Esophagus mucosa (tissue), 1 donor: ENCODE data around the gene ADGRF1. TPM values are rescaled to one million over a fixed set of nuclear protein-coding genes. Genes with fewer than 3 reads are reported as not detected.
"Not testable (repeated sequence)": the region's sequence is repeated elsewhere in the genome, so short reads cannot be mapped to it uniquely, and the experiment has no call there.

Experiments
- ATAC-seq: fragments of 200-7000 bp; cut with Tn5 transposase; one replicate; pipeline ENCODE4 v1.9.1; 2020
- total RNA-seq: library from RNA; stranded (reverse); gene quantifications from one replicate; pipeline ENCODE4 v1.2.4, GENCODE V29; 2023
- donor health status: DM: yes; HTN: yes; CAD: no.

The ADGRF1 gene
- total RNA-seq: 32.8 TPM

DNA sequence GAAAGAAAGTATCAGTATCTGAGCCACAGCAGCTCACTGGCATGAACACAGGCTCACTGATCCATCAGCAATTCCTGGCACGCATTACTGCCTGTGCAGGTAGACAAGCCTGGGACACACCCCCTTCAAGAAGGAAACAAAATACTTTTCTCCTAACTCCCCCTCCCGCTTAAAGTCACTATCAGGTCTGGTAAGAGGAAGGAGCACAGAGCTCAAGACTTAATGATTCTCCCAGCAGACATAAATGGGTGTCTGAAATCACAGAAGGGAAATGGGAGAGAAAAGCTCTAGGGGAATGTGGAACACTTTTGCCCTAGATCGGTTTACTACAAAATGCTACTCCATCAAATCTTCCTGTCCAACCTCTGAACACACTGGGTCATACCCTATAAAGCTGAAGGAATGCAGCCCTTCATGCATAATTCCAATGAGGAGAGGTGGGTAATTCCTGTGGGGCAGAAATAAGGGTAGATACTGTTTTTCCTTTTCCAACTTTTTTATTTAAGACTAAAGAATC is at the start of gene ADGRF1:
TSS of gene ADGRF1 (minus strand) at position 58 of the 517 bp plus-strand sequence. CDS start 13,271 bp downstream, outside the sequence.
- peak; percentile 91 for ATAC-seq

DNA sequence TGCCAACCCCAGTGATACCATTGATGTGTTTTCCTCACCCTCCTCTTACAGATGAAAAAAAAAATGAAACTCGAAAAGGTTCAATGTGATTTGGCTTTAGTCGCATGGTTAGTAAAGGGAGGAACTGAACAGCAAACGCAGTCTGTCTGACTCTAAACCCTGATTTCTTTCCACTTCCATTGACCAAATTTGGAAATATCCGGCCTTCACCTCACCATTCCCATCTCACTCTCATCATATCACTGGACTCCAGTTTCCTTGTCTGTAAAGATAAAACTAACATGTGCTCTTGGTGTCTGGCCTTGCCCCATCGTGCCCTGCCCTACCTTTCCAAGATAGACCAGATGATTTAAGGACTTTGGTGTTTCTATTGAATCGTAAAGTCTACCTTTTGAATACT is 48.7 kb upstream of the ADGRF1 start:
- no peak for ATAC-seq

DNA sequence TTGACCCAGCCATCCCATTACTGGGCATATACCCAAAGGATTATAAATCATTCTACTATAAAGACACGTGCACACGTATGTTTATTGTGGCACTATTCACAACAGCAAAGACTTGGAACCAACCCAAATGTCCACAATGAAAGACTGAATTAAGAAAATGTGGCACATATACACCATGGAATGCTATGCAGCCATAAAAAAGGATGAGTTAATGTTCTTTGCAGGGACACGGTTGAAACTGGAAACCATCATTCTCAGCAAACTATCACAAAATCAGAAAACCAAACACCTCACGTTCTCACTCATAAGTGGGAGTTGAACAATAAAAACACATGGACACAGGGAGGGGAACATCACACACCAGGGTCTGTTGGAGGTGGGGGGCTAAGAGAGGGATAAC is 47.3 kb upstream of the ADGRF1 start:
- not testable (repeated sequence) for ATAC-seq

DNA sequence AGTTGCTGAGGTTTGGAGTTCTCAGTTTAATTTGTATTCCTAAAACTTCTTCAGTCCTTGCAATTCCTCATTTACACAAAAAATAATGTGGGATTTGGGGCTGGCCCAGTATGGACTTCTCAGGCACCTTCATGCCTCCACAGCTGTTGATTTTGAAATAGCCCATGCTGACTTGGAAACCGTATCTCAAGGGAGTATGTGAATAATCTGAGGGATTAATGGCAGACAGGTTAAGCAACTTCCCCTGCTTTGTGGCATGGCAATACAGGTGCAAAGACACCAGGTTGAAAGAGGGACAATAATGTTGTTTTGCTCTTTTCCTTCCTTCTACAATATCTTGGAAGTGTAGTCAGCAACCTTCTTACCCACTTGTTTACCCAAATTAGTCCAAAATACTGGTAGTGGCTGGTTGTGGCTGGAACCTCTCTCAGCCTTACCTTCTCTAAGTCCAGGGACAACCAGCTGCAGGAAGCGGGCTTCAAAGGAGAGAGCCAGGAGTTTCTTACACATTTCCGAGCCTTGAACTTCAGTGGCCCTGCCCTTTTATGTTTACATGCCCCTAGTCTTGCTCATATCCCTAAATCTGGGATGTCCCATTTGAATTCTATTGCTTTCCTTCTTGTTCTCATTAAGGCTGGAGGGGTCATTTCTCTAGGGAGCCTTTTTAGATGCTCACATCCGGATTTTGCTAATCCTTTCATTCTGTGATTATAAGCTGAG is 44.1 kb upstream of the ADGRF1 start:
- peak; percentile 76 for ATAC-seq

DNA sequence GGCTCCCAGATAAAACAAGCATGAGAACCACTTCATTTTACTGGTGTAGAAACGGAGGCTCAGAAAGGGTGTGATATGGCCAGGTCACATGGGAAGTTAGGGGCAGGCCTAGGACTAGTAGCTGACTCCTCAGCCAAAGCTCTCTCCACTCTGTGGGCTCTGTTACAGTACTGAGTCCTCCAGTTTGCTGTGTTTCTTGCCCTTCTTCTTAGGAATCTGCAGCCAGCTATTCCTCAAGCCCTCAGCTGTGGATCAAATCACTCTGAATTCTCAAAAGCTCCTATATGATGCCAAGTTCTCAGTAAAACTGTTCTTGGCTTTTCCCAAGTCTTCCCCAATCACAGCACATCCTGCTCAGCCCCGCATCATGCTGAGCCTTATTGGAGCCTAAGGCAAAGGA is 42.5 kb upstream of the ADGRF1 start:
- no peak for ATAC-seq

DNA sequence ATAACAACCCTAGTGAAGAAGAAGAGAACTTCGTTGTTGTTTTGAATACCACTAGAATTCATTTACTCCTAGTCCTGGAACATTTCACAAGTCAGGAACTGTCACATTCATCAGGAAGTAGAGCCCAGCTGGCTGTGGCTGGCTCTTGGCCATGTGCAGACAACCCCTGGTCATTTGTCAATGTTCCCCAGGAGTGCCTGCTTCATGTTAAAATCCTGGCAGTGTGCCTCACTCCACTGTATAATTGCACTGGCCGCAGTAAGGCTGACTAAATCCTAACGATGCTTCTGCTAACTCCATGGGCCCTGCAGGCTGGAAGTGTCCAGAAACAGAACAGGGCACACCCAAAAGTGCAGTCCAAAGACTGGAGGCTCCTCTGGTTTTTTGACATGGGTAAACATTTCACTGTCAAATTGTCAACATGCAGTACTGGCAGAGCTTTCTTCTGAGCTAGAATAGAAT is 41.5 kb upstream of the ADGRF1 start:
- peak; percentile 84 for ATAC-seq

DNA sequence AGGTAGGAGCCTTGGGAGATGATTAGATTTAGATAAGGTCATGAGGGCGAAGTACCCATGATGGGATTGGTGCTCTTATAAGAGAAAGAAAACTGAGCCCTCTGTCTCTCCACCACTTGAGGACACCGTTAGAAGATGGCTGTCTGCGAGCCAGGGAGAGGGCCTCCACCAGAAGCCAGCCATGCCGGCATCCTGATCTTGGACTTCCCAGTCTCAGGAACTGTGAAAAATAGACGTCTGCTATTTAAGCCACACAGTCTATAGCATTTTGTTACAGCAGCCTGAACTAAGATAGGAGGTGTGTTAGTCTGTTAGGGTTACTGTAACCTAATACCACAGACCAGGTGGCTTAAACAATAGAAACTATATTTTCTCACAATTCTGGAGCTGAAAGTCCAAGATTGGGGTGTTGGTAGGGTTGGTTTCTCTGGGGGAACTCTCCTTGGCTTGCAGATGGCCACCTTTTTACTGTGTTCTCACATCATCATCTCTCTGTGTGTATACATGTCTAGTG is 38.0 kb upstream of the ADGRF1 start:
- ATAC-seq: no peak

DNA sequence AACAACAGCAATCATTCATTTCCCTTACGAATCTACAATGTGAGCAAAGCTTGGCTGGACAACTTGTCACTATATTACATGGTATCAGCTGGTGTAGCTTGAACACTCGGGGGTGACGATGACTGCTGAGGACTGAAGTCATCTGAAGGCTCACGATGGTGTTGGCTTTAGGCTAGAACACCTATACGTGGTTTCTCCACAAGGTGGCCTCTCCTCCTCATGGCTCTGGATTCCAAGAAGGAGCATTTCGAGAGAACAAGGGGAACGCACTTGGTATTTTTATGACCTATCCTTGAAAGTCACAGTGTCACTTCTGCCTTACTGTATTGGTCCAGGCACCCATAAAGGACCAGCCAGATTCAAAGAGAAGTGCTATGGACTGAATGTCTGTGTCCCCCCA is 37.5 kb upstream of the ADGRF1 start:
- no peak for ATAC-seq

DNA sequence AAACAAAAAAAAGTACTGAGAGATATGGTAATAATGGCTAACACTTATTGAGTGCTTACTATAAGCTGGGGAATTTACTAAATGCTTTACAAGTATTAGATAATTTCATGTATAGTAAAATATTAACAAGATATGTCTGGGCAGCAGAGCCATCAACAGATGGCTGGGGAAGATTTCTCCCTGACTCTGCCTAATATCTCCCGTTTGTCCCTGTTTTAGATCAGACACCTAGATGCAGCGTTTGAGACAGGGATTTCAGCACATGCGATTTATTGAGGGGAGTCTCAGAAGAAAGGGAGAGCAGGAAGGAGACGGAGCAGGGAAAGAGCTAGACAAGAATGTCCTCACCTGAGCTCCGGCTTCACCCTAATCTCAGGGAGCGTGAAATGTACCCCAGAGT is 36.9 kb upstream of the ADGRF1 start:
- ATAC-seq: no peak

DNA sequence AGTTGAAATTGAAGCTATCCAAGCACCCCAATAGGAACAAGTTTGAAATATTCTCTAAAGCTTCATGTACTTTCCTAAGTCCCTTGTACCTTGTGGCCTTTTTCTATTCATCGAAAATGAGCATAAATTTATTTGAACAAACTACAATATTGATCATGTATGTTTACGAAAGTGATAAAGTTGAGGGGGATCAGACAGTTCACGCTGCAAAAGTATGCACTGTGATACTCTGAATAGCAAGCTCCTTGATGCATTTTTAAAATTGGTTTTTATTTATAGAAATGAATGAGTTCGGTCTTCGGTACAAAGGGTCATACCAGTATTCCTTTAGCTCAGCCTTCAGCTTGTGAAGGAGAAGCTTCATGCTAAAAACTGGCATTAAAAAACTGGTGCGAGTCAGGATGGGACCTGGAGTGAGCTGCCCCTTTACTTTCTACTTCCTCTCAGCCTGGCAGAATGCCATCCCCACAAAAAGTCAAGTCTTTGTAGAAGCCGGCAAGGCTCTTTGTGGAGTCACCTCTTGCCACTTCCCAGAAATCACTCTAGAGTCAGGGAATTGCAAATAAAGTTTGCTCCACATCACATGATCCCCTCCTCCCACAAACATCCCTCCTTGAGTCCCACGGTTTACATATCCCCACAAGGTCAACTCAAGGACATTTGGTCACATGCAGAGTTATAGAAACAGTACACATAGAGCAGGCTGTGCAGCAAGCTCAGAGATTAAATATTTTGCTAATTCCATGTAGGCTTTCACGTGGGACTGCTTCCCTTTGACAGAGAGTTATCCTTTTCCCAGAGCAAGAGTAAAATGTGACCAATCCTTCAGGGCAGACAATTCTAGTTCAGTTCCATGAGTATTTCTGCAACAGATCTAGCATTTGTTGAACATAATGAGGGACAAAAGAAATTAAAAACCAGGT is 34.6 kb upstream of the ADGRF1 start:
- ATAC-seq: no peak

DNA sequence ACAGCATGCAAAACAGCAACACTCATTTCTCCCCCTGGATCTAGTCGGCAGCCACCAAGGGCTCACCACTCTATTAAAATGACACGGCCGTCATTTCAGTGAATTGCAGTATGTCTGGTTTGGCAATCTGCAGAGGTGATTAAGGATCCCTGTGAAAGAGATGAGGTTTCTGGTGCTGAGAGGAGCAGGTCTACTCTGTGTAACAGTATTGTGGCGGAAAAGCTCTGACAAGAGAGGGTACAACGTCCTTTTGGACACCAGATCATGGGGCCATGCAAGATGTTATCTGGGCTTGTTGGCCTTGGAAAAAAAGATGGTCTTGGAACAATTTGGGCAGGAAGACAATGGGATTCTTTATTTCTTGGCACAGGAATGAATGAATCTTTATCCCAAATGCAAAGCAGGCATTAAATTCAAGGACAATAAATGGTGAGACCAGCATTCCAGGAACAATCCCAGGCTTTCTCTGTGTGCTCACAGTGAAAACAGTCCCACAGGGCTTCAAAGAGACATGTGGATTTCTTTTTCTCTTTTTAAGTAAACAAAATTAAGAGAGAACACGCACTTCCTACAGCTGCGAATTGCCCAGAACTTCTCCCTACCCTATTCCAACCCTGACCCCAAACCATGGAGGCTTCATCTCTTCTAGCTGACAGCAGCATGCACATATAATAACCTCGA is 33.7 kb upstream of the ADGRF1 start:
- ATAC-seq: peak; percentile 72

DNA sequence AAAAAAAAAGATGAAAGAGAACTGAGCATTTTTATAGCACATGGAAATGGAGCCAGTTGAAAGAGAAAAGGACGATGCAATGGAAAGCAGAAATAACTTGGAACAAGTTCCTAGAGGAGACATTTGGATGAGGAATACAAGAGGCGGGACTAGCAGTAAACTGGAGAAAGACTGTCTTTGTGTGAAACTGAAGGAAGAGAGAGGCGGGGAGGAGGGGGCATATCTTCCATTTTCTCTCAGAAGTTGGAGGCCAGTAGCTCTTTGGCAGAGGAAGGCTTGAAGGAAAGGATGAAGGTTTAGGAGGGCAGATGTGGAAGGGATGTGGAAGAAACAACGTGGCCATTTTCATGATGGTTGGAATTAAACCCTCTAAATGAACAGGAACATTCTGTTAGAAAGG is 33.0 kb upstream of the ADGRF1 start:
- ATAC-seq: no peak

DNA sequence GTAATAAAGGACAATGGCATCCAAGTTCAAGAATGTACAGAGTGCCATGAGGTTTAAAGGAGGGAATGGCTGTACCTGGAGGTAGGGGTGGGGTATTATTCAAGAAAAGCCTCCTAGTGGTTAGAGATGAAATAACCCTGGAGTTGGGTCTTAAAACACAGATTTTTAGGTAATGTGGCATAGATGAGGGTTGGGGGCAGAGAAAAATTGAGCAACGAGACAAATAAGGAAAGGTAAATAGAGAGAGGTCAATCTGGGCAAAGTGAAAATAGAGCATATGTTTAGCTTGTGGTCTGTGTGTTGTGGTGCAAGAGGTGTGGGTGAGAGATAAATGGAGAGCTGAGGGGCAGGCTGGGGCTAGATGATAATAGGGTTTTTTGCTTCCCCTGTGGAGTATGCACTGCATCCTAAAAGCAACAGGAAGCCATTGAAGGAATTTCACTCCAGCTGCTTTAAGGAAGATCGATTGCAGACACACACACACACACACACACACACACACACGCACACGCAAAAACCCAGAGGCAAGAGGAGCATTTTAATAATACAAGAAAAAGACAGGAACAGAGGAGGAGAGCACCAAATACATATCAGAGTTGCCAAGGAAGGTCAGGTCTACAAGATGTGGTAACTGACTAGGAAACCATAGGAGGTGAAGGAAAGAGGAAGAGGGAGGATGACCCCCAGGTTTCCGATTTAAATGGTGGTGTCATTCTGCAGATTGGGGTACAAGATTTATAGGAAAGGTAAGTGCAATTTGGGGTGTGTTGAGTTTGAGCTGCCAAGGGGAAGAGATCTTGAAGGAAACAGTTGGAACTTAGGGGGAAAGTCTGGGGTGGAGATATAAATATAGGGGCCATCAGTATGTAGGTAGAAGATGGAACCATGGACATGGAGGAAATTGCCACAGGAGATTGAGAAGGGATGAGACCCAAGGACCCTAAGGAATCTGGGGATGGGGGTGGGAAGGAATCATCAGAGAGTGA is 31.3 kb upstream of the ADGRF1 start:
- ATAC-seq: no peak

DNA sequence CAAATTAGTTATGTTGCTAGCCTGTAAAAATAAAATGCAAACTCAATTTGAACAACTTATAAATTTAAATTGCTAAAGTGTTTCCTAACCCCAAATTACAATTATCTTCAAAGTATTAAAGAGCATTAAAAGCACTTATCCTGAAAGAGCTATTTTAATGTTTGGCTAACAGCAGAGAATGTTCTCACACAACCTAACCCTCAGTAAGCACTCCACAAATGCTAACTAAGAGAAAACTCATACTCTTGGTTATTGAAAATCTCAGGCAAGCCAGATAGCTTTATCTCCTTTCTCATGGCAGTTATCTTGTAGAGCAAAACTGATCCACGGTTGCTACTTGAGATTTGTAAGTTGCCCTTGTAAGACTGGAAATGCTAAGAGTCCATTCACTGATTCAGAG is 30.5 kb upstream of the ADGRF1 start:
- ATAC-seq: no peak

DNA sequence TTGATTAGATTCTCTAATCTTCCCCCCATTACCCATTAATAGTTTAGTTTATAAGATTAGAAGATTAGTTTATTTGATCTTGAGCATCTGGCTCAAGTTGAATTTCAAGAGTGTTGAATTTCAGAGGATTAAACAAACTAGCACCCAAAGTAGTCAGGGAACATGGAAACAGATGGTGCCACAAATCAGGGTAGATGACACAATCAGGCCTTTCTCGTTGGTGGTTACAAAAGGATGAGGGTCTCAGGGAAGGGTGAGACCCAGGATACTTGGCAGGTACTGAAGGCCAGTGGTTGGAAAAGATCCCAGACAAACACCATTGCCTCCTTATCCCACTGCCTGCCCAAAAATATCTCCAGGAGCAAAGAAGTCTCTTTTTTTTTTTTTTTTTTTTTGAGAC is 29.5 kb upstream of the ADGRF1 start:
- no peak for ATAC-seq

DNA sequence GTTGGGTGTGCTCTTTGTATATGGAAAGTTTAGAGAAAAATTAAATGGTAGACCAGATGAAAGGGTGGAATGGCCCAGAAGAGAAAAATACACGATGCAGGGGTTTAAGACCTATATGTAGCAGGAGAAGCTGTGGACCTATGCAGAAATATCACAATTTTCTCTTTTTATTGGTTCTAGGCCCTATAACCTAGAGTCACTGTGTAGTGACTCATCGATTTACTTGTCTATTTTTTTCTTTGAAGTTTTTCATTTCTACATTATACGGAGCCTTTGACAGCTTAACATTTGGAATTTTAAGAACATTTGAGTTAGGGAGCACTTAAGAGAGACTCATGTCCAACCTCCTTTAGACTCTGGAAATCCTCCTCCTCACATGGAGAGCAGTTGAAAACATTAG is 28.3 kb upstream of the ADGRF1 start:
- ATAC-seq: no peak

DNA sequence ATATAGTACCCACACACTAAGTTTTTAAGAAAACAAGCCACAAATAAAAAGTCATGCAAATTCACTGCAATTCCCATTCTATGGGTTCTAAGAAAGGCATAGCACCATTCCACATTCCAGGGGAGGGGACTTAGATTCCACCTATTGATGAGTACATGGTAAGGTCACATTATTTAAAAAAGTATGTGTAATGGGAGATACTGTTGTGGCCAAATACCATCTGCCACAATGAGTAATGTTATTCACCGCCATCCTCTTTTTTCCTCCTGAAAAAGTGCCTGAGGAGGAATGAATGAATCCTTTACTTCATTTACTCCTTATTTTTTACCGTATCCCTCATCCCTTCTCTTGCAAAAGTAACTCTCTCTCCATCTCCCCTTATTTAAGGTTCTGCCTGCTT is 27.0 kb upstream of the ADGRF1 start:
- ATAC-seq: no peak

DNA sequence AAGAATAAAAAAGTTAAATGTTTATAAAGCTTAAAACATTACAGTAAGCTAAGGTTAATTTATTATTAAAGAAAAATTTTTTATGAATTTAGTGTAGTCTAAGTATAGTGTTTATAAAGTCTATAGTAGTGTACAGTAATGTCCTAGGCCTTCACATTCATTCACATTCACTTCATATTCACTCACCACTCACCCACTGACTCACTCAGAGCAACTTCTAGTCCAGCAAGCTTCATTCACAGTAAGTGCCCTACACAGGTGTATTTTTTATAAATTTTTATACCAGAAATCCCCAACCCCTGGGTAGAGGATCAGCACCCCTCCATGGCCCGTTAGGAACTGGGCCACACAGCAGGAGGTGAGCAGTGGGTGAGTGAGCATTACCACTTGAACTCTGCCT is 24.3 kb upstream of the ADGRF1 start:
- peak; percentile 35 for ATAC-seq

DNA sequence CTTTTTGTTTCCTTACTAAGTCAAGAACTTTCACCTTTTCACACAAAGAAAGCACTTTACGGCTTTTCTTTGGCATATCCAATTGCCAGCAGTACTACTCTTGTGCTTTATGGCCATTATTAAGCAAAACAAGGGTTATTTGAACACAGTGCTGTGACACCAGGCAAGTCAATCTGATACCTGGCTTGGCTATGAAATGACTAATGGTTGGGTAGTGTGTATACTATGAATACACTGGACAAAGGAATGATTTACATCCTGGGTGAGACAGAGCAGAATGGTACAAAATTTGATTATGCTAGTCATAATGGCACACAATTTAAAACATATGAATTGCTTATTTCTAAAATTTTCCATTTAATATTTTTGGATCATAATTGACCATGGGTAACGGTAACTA is 22.1 kb upstream of the ADGRF1 start:
- ATAC-seq: peak; percentile 57

DNA sequence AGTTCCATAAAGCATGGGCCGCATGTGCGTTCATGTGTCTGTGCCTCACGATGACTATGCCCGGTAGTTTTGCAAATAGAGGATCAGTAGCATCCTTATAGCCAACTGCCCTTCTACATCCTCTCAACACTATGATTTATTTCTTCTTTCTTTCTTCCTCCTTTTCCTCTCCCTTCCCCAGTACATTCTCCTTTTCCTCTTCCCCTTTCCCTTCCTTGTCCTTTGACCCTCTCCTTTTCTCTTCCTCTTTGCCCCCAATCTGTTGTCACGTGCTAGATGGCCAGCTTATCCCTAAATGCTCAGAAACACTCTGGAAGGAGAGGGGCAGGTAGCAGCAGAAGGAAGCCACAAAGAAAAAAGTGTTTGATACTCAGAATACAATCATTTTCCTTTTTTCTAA is 20.2 kb upstream of the ADGRF1 start:
- no peak for ATAC-seq
